ENCODE measurements around the gene ZBTB20.

ZBTB20 gene

DNA sequence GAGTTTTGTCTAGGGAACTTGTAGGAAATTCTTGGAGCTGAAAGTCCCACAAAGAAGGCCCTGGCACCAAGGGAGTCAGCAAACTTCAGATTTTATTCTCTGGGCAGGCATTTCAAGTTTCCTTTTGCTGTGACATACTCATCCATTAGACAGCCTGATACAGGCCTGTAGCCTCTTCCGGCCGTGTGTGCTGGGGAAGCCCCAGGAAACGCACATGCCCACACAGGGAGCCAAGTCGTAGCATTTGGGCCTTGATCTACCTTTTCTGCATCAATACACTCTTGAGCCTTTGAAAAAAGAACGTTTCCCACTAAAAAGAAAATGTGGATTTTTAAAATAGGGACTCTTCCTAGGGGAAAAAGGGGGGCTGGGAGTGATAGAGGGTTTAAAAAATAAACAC, 838.3 kb downstream of the ZBTB20 start:
- no peak for DNase-seq

- no peak for DNase-seq
Observed at GRCh38 chr3:114308377-114308776, 838.7 kb downstream of the ZBTB20 start.

DNA sequence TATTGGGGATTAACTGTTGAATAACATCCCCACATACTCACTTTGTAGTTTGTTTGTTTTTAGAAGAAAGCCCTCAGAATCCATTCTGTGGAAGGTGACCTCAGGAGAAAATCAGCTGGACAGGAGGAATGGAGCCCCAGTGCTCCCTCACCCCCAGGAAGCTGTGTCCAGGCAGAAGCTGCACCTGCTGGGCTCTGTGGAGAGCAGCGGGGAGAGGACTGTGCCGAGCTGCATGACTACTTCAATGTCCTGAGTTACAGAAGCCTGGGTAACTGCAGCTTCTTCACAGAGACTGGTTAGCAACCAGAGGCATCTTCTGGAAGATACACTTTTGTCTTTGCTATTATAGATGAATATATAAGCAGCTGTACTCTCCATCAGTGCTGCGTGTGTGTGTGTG, 839.3 kb downstream of the ZBTB20 start:
- DNase-seq: no peak

GRCh38 chr3:114307222-114307830, 839.8 kb downstream of the ZBTB20 start:
- no peak for DNase-seq

GRCh38 chr3:114299941-114300624, 847.0 kb downstream of the ZBTB20 start:
- DNase-seq: no peak

DNA sequence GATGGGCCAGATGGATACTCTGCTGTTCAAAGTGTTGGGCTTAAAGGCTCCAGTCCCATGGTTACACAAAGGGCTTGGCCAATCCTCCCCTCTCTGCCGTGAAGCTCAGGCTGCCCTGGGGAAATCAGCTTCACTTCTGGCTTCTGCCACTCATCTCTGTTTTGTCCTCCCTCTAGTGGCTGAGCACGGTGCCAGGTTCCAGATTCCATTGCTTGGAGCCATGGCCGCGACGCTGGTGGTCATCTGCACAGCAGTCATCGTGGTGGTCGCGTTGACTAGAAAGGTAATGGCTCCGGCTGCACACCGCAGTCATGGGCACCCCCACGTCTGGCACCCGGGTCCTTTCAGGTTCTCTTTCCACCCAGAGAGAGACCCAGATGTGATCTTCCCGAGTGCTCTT, 847.7 kb downstream of the ZBTB20 start:
- no peak for DNase-seq

- no peak for DNase-seq
Observed at GRCh38 chr3:114295946-114296345, 851.1 kb downstream of the ZBTB20 start.

- DNase-seq: no peak
Observed at GRCh38 chr3:114294940-114295480, 852.1 kb downstream of the ZBTB20 start.

GRCh38 chr3:114293838-114294535, 853.1 kb downstream of the ZBTB20 start, which contains the start of gene TIGIT:
Gene TIGIT (plus strand): TSS chr3:114294028. CDS start chr3:114294062, 34 bp downstream.
- no peak for DNase-seq

- DNase-seq: peak; percentile 31
Observed at GRCh38 chr3:114290911-114291901, 855.9 kb downstream of the ZBTB20 start.

- no peak for DNase-seq
Observed at GRCh38 chr3:114286266-114286665, 860.8 kb downstream of the ZBTB20 start.

GRCh38 chr3:114285648-114286230, 861.3 kb downstream of the ZBTB20 start:
- DNase-seq: no peak

- no peak for DNase-seq
Observed at GRCh38 chr3:114284644-114285043, 862.4 kb downstream of the ZBTB20 start.

Data from inflammatory macrophage treated with lipopolysaccharide for 4 hours (primary cell).